Measurements from ENCODE around the gene PARD6A.

PARD6A gene

DNA sequence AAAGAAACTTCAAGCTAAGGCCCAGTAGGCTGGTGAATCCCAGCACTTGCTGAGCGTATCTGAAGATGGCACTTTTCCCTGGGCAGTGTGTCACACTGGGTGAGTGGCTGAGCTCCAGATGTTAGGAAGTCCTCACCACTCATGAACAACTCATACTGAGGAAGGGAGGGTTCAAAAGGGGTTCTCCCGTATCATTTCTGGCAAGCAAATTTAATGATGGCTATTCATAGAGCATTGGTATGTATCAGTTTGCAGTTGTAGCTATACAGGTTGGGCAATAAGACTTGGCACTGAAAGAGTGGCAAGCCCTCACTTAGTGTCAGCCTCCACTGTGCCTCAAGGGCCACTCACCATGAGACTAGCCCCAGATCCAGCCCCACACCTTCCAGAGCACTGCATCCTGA, 47.6 kb downstream of the PARD6A start:
- no peak overlapping the region for H3K4me3 ChIP-seq (ENCODE audit: low read length)
- peak; percentile 70 for DNase-seq (ENCODE audit: low read depth)
- TF ChIP-seq, protein P1, sequence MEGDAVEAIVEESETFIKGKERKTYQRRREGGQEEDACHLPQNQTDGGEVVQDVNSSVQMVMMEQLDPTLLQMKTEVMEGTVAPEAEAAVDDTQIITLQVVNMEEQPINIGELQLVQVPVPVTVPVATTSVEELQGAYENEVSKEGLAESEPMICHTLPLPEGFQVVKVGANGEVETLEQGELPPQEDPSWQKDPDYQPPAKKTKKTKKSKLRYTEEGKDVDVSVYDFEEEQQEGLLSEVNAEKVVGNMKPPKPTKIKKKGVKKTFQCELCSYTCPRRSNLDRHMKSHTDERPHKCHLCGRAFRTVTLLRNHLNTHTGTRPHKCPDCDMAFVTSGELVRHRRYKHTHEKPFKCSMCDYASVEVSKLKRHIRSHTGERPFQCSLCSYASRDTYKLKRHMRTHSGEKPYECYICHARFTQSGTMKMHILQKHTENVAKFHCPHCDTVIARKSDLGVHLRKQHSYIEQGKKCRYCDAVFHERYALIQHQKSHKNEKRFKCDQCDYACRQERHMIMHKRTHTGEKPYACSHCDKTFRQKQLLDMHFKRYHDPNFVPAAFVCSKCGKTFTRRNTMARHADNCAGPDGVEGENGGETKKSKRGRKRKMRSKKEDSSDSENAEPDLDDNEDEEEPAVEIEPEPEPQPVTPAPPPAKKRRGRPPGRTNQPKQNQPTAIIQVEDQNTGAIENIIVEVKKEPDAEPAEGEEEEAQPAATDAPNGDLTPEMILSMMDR (conservative IDR thresholded peaks at IDR 0.05; ENCODE audit: low read length): no peak

DNA sequence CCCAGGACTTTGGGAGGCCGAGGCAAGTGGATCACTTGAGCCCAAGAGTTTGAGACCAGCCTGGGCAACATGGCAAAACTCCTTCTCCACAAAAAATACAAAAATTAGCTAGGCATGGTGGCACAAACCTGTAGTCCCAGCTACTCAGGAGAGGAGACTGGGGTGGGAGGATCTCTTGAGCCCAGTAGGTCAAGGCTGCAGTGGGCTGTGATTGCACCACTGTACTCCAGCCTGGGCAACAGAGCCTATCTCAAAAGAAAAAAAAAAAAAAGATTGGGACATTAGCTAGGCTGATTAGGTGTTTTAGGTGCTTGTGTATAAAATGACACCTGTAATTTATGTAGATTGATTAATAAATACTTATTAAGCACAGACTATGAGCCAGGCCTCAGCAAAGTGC, 48.3 kb downstream of the PARD6A start:
- DNase-seq (ENCODE audit: low read depth): no peak
- H3K4me3 ChIP-seq (ENCODE audit: low read length): no peak overlapping the region
- TF ChIP-seq, protein P1 (conservative IDR thresholded peaks at IDR 0.05; ENCODE audit: low read length): no peak

DNA sequence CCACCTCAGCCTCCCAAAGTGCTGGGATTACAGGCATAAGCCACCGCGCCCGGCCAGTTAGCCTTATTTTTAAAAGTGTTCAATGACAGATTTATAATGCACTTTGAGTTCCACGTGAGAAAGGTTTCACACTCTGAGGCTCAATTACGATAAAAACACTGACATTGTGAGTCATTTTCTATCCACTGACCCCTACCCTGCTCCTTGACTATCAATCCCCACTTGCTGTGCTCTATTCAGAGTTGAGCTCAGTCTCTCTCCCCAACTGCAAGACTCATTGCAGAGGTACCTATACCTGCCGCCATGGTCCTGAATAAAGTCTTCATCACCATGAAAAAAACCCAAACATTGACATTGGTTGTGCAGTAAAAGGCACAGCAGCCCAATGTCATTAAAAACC, 49.8 kb downstream of the PARD6A start:
- no peak overlapping the region for H3K4me3 ChIP-seq (ENCODE audit: low read length)
- TF ChIP-seq, protein P1 (conservative IDR thresholded peaks at IDR 0.05; ENCODE audit: low read length): no peak
- DNase-seq (ENCODE audit: low read depth): no peak
